ENCODE data around the gene PRSS22.
"Not testable (repeated sequence)": the region's sequence is repeated elsewhere in the genome, so short reads cannot be mapped to it uniquely, and the experiment has no call there.

PRSS22 gene

GRCh38 chr16:2857451-2858244, at the start of gene PRSS22:
Gene PRSS22, minus strand, starts transcription at chr16:2858170. Its CDS starts 66 bp downstream, at chr16:2858104.
- in situ Hi-C loops (cut with HindIII; ENCODE audit: low pct_unique_long_range_greater_than_20kb, low sequenced_read_pairs) = no loop called here
- TF ChIP-seq JUND (IDR thresholded peaks at IDR 0.05; ENCODE audit: low read depth) = no peak
- DNase-seq (ENCODE audit: low read depth in 1 of 2, low spot score in 1 of 2) = peak; percentile 69 to 90

GRCh38 chr16:2907084-2907753, 49.2 kb upstream of the PRSS22 start:
- in situ Hi-C loops (cut with HindIII; ENCODE audit: low pct_unique_long_range_greater_than_20kb, low sequenced_read_pairs) = not testable (repeated sequence)
- DNase-seq (ENCODE audit: low read depth in 1 of 2, low spot score in 1 of 2) = peak in 1 of 2 experiments; percentile 62

GRCh38 chr16:2905988-2906387, 48.0 kb upstream of the PRSS22 start:
- in situ Hi-C loops (cut with HindIII; ENCODE audit: low pct_unique_long_range_greater_than_20kb, low sequenced_read_pairs) = no loop called here
- no peak for TF ChIP-seq JUND (IDR thresholded peaks at IDR 0.05; ENCODE audit: low read depth)
- no peak for DNase-seq (ENCODE audit: low read depth in 1 of 2, low spot score in 1 of 2)

- in situ Hi-C loops (cut with HindIII; ENCODE audit: low pct_unique_long_range_greater_than_20kb, low sequenced_read_pairs) = no loop called here
- no peak for TF ChIP-seq JUND (IDR thresholded peaks at IDR 0.05; ENCODE audit: low read depth)
- DNase-seq (ENCODE audit: low read depth in 1 of 2, low spot score in 1 of 2) = peak; percentile 95 to 99
These were observed 47.4 kb upstream of the PRSS22 start for GRCh38 chr16:2905241-2905987.

GRCh38 chr16:2904922-2905240, 46.9 kb upstream of the PRSS22 start:
- no peak for TF ChIP-seq JUND (IDR thresholded peaks at IDR 0.05; ENCODE audit: low read depth)
- in situ Hi-C loops (cut with HindIII; ENCODE audit: low pct_unique_long_range_greater_than_20kb, low sequenced_read_pairs) = no loop called here
- DNase-seq (ENCODE audit: low read depth in 1 of 2, low spot score in 1 of 2) = no peak

- in situ Hi-C loops (cut with HindIII; ENCODE audit: low pct_unique_long_range_greater_than_20kb, low sequenced_read_pairs) = no loop called here
- peak; percentile 74 to 92 for DNase-seq (ENCODE audit: low read depth in 1 of 2, low spot score in 1 of 2)
- no peak for TF ChIP-seq JUND (IDR thresholded peaks at IDR 0.05; ENCODE audit: low read depth)
These were observed 46.3 kb upstream of the PRSS22 start for GRCh38 chr16:2904100-2904921.

- in situ Hi-C loops (cut with HindIII; ENCODE audit: low pct_unique_long_range_greater_than_20kb, low sequenced_read_pairs) = no loop called here
- TF ChIP-seq JUND (IDR thresholded peaks at IDR 0.05; ENCODE audit: low read depth) = no peak
- DNase-seq (ENCODE audit: low read depth in 1 of 2, low spot score in 1 of 2) = no peak
These were observed 44.6 kb upstream of the PRSS22 start for GRCh38 chr16:2902337-2903130.

- in situ Hi-C loops (cut with HindIII; ENCODE audit: low pct_unique_long_range_greater_than_20kb, low sequenced_read_pairs) = no loop called here
- no peak for TF ChIP-seq JUND (IDR thresholded peaks at IDR 0.05; ENCODE audit: low read depth)
- DNase-seq (ENCODE audit: low read depth in 1 of 2, low spot score in 1 of 2) = no peak
These were observed 42.6 kb upstream of the PRSS22 start for GRCh38 chr16:2900526-2901075.

- in situ Hi-C loops (cut with HindIII; ENCODE audit: low pct_unique_long_range_greater_than_20kb, low sequenced_read_pairs) = no loop called here
- no peak for TF ChIP-seq JUND (IDR thresholded peaks at IDR 0.05; ENCODE audit: low read depth)
- DNase-seq (ENCODE audit: low read depth in 1 of 2, low spot score in 1 of 2) = peak in 1 of 2 experiments; percentile 71
These were observed 41.6 kb upstream of the PRSS22 start for GRCh38 chr16:2899564-2900072.

- in situ Hi-C loops (cut with HindIII; ENCODE audit: low pct_unique_long_range_greater_than_20kb, low sequenced_read_pairs) = no loop called here
- no peak for TF ChIP-seq JUND (IDR thresholded peaks at IDR 0.05; ENCODE audit: low read depth)
- no peak for DNase-seq (ENCODE audit: low read depth in 1 of 2, low spot score in 1 of 2)
These were observed 41.0 kb upstream of the PRSS22 start for GRCh38 chr16:2898831-2899563.

- in situ Hi-C loops (cut with HindIII; ENCODE audit: low pct_unique_long_range_greater_than_20kb, low sequenced_read_pairs) = no loop called here
- no peak for DNase-seq (ENCODE audit: low read depth in 1 of 2, low spot score in 1 of 2)
- no peak for TF ChIP-seq JUND (IDR thresholded peaks at IDR 0.05; ENCODE audit: low read depth)
These were observed 39.1 kb upstream of the PRSS22 start for GRCh38 chr16:2897110-2897509.
